Activated CD8-positive, alpha-beta memory T cell treated with anti-CD3 and anti-CD28 coated beads, Interleukin-2, amount 50 U/mL, for 24 hours (primary cell): ENCODE measurements around the gene TXNIP.

Source experiments
- DNase-seq: peaks from one replicate; pipeline ENCODE4 v3.0.0-alpha.2; 2020; ENCODE audit errors: extremely low read depth

TXNIP gene

DNA sequence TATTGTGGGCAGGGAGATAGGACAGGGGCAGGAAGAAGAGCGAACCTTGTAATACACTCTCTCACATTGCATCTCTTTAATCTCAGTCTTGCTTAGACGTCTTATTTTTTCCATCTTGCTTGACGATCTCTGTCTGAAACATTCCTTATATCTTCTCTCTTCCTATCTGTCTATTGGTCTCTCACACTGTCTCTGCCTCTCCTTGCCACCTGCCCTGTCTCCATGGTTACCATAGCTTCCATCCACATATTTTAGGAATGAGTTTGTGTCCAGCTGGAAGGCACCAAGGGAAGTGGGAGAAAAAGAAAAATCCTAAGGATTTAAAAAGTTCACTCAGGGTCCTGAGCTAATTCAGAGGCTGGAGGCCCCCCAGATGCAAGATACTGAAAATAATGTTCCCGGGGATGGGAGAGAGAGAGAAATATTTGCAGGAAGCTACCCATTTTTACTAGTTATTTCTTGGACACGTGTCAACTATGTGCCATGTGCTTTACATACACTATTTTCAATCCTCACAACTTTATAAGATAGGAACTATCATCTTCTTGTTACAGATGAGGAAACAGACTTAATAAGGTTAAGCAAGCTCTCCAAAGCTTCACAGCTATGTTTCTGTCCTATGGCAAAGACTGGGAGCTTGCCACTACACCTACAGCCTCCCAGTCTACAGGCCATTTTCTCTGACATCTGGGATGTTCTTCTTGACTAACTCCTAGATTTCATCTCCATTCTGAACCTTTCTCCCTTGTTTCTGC, 32.9 kb downstream of the TXNIP start:
- no peak for DNase-seq

DNA sequence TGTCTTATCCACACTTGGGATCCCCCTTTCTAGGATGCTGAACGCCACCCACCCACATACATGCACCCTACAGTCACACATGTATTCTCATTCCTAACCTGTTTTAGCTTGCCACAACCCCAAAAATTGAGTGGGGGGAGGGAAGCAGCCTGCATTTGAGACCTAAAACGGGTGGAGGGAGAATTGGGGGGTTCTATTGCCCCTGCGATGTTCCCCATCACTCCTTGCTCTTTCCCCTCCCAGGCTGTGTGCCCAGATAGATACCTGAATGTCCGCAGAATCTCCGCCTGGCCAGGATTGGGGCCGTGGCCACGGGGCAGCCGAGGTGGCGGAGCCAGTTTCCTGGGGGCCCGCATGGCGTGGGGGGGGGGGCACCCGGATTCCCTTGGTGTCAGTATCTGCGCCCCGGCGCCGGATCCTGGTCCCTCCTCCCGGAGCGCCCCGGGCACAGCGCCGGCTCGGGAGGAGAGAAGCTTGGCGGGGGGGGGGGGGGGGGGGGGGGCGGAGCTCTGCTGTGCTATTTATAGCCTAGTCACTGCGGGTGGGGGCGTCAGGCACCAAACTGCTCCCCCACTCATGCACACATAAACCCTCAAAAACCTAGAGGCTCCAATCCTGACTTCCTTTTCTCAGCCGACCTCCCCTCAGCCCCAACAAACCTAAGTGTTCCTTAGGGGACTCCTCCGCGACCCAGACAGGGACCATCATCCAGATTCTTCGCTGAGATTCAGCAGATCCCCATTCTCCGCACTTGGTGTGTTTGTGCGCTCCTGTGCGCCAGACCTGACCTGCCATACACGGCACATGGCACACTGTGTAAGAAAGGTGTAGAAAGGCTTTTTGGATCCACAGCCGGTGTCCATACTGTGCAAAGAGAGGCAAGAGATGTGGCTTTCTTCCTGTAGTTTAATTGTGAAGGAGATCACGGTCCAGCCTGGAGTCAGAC, 33.9 kb downstream of the TXNIP start:
- DNase-seq: peak; percentile 8

DNA sequence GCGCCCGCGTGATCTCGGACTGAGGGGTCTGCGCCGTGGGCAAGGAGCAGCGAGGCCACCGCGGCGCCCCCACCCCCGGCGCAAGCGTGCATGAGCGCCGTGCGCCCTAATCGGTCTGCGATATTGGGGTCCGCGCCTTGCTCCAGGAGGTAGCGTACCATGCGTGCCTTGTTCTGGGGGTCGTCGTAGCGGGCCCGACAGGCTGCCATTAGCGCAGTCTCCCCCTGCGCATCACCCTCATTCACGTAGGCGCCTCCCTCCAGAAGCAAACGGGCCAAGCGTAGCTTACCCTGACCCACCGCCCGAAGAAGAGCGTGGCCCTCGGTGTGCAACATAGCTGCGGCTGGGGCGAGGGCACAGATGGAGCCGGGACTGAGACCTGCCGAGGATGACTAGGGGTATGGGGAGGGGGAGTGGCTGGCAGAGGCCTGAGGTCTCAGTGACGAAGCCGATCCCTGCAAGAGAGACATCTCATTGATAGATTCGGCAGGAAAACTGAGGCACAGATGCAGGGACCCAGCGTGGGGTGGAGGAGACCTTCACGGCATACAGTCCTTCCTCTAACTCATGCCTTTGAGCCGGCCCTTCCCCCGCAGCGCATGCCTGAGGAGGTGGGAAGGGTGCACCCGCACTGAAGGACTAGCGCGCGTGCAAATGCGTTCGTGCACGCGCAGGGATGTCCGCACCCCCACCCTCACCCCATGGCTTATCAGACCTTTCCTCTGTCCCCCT, 34.8 kb downstream of the TXNIP start:
- no peak for DNase-seq

DNA sequence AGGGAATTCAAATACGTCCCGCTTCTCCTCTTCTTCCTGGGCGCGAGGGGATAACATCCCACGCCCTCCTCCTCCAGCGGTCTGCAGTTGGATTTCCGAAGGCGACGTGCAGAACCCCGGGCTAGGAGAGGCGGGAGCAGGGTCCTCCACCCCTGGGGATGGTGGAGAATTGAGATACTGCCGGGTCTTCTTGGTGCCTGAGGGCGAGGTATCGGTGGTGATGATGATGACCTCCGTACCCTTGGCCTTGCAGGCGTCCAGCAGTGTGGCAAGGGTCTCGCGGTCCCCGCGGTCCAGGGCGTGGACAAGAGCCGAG, 35.3 kb downstream of the TXNIP start:
- DNase-seq: no peak

DNA sequence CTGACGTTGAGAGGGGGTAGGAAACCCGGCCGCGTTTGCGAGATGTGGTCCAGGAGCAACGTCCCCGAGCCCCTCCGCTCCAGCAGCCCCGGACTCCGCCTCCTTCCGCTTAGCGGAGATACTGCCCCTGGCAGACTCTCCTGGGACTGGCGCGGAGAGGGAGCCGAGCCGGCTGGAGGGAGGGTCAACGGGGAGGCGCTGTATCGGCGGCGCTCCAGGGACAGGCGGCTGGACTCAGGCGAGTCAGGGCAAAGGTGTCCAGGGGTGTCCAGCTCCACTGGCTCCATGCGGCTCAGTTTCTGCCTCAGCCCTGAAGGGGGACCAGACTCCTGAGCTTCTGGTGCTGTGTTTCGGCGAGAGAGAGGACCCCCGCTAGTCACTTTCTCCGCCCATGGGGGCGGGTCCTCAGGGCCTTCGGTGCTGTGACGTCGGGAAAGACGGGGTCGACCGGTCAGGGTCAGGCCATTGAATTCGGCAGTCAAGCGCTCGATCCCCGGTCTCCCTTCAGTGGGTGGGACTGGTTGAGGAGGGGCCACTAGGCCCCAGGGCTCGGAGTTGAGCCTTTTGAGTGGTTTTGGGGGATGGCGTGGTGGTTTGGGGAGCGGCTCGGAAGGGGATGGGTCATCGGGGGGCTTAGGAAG, 35.8 kb downstream of the TXNIP start:
- DNase-seq: no peak

DNA sequence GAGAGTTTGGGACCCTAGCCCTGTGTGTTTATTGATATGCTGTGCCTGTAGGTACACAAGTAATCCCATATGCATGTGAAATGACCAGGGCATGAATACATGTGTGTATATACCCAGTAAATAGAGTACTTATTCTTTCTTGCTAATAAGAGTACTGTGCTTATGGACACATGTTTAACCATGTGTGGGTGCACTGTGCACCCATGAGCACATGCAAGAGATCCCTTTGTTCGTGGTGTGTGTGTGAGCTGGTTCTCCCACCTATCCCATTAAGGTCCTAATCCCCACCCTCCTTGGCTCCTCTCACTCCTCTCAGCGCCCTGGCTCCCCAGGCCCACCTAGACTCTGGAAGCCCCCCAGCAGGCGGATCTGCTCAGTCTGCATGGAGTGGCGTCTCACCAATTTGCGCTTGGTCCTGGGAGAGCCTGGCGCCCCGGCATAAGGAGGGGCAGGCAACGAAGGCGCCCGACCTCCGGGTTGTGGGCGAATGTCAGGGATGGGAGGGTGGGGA, 36.4 kb downstream of the TXNIP start:
- DNase-seq: no peak

DNA sequence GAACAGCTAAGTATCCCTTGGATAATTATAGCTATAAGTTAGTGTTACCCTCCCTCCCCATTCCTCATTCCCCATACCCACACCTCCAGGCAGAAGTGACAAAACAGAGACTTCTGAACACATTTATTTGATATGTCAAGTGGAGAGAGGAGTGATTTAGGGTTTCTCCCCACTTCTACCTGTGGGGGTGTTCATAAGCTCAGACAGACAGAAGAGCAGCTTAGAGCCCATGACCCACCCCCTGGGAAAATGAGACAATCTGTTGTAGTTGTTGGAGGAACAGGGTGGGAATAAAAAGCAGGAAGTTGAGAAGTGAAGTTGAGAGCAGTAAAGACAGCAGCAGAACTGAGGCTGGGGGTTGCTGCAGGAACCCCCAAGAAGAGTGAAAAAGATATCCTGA, 37.0 kb downstream of the TXNIP start:
- DNase-seq: no peak

DNA sequence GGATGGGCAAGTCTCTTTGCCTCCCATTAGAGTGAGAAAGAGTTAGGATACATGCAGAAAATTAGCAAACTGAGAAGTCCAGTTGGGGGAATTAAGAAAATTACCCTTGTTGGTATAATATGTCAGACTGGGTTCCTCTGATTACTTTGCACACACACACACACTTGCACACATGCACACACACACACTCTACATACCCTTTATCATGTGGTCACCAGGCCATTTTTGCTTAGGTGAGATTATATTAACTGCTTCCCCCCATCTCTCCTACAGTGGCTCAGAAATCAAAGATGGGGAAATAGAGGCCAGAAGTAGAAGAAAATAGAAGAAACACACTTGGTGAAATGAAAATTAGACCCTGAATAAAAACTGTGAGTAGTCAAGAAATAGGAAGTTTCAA, 37.6 kb downstream of the TXNIP start:
- no peak for DNase-seq

DNA sequence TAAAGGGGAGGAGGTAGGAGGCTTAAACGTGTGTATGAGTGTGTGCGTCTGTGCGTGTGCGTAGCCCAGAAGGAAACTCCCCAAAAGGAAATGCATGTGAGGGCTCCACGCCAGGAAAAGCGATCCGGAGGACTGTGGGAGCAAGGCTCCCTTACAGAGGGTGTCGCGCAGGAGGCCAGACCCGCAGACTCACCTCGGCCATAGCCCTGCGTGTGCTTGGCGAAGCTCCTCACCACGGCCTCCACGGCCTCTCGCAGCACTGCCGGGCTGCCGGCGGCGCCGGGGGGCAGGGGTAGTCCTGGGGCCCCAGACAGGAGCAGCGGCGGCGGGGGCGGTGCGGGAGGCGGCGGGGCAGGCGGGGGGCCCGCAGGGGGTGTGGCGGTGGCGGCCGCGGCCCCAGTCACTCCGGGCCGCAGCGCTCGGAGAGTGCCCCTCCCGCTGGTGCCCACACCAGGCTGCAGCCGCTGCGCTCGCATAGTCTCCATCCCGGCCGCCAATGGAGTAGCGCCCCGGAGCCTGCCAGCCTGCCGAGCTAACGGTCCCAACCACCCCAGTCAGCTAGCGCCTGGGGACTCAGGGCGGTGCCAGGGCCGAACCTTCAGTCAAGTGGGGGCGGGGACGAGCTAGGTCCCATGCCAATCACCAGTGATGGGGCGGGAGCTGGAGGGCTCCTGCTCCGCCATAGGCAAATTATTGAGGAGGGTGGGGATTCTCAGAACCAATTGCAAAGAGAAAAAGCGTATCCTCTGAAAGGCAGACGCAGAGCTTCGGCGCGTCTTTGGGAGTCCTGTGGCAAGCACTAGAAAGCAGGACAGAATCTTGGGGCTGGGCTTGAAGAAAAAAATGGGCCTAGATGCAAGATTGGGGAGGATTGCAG, 38.7 kb downstream of the TXNIP start, which contains the start of gene LIX1L:
TSS of gene LIX1L (minus strand) at position 575 of the 877 bp plus-strand sequence. CDS start at position 485, 90 bp downstream.
- peak; percentile 86 for DNase-seq

DNA sequence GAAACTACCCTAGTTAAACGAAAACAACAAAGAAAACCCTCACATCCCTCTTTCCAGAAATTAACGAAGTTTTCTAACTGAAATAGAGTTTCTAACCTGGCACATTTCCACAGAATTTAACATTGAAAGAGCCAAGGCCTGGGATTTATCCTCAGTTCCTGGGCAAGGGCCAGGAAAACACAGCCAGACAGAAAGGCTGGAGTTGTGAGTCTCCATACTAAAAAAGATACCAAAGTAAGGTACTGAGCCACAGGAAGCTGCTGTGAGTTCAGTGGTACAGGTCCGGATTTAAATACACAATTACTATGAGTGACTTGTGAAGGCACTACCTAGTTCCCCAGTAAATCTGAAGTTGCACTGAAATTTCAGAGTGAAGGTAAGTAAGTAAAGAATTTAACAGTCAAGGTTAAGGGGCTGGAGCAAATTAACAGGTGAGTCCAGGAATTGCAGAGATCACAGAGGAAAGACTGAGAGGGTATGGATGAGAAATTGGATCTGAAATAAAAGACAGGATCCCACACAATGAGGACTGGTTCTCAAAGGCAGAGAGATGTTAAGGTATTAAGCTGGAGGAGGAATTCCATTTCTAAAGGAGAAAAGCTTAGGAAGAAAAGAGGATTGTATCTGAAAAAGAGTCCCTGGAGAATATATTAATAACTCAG, 39.5 kb downstream of the TXNIP start:
- no peak for DNase-seq

DNA sequence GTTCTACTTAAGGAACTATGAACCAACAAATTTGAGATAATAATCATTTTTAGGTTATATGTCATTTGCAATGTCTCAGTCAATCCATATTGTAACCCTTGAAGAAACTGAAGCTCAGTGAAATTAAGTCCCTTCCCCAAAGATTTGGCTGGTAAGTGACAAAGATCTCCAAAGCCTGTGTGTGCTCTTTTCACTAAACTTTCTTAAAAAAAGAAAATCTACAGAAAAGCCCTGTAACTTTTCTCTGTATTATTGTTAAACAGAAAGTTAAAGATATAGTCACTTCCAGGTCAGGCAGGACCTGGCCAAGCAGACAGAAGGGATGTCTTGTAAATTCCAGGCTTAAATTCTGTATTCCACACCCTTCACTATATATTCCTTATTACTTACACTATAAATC, 40.0 kb downstream of the TXNIP start:
- DNase-seq: no peak

DNA sequence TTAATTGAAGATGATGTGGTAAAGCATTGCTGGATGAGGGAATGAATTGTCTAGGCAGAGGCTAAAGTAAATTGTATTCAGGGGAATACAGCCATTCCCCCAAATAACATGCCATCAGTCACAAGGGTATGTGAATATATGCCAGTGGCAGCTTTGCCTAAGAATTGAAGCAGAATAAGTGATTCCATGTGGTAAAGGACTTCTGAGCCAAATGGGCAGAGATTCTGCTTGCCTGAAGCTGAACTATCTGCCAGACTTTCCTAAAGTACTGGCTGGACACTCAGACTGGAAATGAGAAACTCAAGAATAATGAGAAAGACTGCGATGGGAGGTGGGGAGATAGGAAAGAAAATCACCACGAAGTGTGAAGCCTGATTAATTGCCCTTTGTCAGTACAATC, 40.9 kb downstream of the TXNIP start:
- no peak for DNase-seq

DNA sequence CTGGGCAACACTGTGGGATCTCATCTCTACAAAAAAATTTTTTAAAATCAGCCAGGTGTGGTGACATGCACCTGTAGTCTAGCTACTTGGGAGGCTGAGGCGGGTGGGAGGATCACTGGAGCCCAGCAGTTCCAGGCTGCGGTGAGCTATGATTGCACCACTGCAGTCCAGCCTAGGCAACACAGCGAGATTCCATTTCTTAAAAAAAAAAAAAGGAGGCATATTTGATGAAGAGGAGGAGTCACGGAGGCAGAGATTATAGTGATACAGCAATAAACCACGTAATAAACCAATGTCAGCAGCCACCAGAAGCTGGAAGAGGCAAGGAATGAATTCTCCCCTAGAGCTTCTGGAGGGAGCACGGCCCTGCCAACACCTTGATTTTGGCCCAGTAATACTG, 42.5 kb downstream of the TXNIP start:
- no peak for DNase-seq

DNA sequence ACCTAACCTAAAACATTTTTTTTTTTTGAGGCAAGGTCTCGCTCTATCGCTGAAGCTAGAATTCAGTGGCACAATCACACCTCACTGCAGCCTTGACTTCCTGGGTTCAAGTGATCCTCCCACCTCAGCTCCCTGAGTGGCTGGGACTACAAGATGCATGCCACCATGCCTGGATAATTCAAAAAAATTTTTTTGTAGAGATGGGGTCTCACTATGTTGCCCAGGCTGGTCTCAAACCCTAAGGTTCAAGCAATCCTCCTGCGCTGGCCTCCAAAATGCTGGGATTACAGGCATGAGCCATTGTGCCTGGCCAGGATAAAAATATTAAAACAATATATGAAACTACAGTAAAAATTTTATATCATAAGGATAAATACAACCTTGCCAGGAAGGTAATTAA, 43.5 kb downstream of the TXNIP start:
- DNase-seq: no peak

DNA sequence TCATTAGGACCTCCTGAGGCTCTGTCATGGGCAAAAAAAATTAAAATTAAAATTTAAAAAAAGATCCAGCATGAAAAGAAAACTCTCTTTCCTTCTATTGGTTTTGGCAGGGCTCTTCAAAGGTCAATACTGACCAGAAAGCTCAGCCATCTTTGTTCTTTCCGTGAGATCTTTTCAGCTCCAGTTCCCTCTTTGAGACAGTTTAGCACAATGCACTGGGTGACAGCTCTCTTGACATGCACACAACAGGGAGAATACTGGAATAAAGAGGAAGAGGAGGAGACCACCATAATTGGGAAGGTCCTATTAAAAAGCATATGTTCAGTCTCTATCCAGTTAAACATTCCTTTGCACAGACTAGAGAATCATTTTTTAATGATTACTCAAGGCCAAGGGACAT, 44.9 kb downstream of the TXNIP start:
- no peak for DNase-seq

DNA sequence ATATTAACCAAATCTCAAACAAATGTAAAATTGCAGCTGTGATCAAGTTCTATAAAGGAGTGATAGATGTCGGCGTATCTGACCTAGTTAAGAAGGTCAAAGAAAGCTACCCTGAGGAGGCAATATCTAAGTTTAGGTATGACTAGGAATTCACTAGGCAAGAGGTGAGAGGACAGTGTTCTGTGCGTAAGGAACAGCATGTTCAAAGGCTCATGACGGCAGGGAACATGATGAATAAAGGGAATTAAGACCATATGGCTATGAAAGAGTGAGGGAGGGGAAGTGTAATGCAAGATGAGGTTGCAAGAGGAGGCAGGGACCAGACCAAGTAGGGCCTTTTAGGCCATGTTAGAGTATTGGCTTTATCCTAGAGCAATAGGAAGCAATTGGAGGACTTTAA, 47.2 kb downstream of the TXNIP start:
- no peak for DNase-seq

DNA sequence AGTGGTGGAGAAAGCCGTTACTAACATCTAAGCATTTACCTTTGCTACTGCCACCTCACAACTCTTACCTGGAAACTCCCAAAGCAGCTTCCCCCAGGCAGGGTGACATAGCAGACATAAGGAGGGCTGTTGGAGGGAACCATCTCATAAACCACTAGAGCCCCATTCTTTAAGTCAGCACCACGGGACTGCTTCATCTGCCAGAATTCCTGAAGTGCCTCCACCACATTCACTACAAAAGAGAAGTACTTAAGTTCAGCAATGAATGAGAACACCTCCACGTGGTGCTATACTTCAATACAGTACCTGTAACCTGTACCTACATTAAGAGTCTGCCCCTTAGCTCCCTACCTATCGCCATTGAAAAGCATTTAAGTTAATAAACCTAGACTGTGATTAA, 48.8 kb downstream of the TXNIP start:
- no peak for DNase-seq

DNA sequence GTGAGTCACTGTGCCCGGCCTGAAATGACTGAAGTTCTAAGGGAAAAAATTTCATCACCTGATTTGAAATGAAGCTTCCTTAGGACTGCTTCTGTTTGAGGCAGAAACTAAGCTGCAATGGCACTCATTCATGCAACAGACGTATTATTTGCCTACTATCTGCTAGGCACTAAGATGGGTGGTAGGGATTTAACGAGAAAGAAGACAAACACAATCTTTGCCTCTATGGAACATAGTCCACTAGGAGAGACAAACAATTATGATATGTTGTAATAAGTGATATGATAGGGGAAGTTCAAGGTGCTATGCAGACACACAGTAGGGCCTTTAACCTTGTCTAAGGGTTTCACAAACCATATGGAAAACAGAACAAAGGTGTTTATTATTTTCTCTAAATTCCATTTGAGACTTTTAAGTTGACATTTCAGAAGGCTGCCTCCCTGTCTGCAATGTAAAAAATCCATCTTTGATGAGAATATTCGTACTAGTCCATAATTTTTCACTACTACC, 49.8 kb downstream of the TXNIP start:
- no peak for DNase-seq

DNA sequence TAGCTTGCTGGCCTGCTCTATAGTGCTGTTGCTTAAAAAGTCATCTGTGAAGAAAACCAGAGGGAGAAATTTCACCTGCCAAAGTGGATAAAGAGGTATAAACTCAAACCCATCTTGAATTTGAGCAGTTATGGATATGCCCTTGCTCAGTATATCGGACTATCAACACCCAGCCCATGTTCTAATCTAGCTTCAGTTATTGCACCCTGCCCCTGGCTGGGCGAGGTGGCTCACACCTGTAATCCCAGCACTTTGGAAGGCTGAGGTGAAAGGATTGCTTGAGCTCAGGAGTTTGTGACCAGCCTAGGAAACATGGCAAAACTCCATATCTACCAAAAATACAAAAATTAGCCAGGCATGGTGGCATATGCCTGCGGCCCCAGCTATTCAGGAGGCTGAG, 51.8 kb downstream of the TXNIP start:
- DNase-seq: no peak

DNA sequence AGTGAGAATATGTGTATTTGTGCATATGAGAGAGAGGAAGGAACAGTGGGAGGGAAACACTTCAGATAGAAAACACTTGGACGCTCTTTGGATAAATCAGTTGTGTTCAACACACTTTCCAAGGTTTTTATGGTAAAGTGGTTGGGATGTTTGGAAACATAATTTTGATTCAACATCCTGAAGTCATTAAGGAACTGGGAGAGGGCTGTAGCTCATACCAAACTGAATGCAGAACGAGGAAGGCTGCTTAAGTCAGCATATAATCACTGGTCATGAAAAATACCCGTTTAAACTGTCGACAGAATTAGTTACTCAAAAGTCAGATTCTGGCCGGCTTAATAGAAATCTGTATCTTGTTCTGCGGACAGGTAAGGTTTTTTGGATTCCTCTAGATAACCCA, 53.5 kb downstream of the TXNIP start:
- DNase-seq: no peak
